Measurements from ENCODE around the gene DNAH1. TPM values are rescaled to one million over a fixed set of nuclear protein-coding genes. Genes with fewer than 3 reads are reported as not detected.

Gene DNAH1
- total RNA-seq, 1 donor from 2014 or later: 8.9 TPM

GRCh38 chr3:52367891-52368880, 52.1 kb downstream of the DNAH1 start:
- Mint-ChIP-seq H3K4me3 (ENCODE audit: unreplicated experiment) (no peak overlapping the region), H3K9me3 (ENCODE audit: unreplicated experiment) (peaks cover 2% of the 10 kb centered on the region), H3K36me3 (ENCODE audit: unreplicated experiment) (peaks cover 6% of the 10 kb centered on the region)

GRCh38 chr3:52370531-52370930, 54.4 kb downstream of the DNAH1 start:
- no peaks in the 10 kb centered on the region for H3K36me3 Mint-ChIP-seq (ENCODE audit: unreplicated experiment)
- no peak for TF ChIP-seq CTCF (IDR thresholded peaks at IDR 0.05; ENCODE audit: partially characterized antibody, unreplicated experiment)
- H3K9me3 Mint-ChIP-seq (ENCODE audit: unreplicated experiment): no peaks in the 10 kb centered on the region
- H3K27me3 Mint-ChIP-seq (ENCODE audit: unreplicated experiment): peaks cover 6% of the 10 kb centered on the region
- H3K4me3 Mint-ChIP-seq (ENCODE audit: unreplicated experiment): no peak overlapping the region
- DNase-seq: no peak
- H3K27ac Mint-ChIP-seq (ENCODE audit: unreplicated experiment): no peak overlapping the region
- peaks cover 4% of the 10 kb centered on the region for H3K4me1 Mint-ChIP-seq (ENCODE audit: low read depth, unreplicated experiment)

More at GRCh38 chr3:52367891-52368880, 52.1 kb downstream of the DNAH1 start:
- Mint-ChIP-seq H3K27ac (ENCODE audit: unreplicated experiment) (no peak overlapping the region), H3K27me3 (ENCODE audit: unreplicated experiment) (peaks cover 9% of the 10 kb centered on the region), H3K4me1 (ENCODE audit: low read depth, unreplicated experiment) (no peaks in the 10 kb centered on the region)
- no peak for TF ChIP-seq CTCF (IDR thresholded peaks at IDR 0.05; ENCODE audit: partially characterized antibody, unreplicated experiment)
- DNase-seq: no peak

DNA sequence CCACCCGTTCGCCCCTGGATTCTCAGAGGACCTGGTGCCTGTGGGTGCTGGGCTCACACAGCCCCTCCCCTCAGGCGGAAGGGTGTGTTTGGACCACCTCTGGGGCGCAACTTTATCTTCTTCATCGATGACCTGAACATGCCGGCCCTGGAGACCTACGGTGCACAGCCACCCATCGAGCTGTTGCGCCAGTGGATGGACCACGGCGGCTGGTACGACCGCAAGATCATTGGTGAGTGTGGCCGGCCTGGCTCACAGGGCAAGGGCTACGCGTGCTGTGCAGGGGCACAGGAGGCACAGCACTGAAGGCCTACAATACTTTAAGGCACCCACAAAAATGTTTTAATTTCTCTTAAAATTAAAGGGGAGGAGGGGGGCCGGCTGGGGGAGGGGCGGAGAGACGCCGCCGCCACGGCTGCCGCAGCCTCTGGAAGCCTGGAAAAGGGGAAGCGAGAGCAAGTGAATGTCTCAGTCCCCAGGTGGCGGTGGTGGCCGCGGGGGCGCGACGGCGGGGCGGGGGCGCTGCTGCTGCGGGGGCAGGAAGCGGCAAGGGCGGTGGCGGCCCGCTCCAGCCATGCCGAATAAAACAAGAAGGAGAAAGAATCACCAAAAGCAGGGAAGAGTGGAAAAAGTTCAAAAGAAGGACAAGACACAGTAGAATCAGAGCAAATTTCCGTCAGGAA, 56.8 kb downstream of the DNAH1 start:
- Mint-ChIP-seq H3K9me3 (ENCODE audit: unreplicated experiment) (no peaks in the 10 kb centered on the region), H3K27ac (ENCODE audit: unreplicated experiment) (no peak overlapping the region), H3K4me3 (ENCODE audit: unreplicated experiment) (peak overlapping the region; percentile 59), H3K27me3 (ENCODE audit: unreplicated experiment) (peaks cover 6% of the 10 kb centered on the region), H3K36me3 (ENCODE audit: unreplicated experiment) (no peaks in the 10 kb centered on the region), H3K4me1 (ENCODE audit: low read depth, unreplicated experiment) (peaks cover 4% of the 10 kb centered on the region)
- peak; percentile 52 for DNase-seq
- no peak for TF ChIP-seq CTCF (IDR thresholded peaks at IDR 0.05; ENCODE audit: partially characterized antibody, unreplicated experiment)

DNA sequence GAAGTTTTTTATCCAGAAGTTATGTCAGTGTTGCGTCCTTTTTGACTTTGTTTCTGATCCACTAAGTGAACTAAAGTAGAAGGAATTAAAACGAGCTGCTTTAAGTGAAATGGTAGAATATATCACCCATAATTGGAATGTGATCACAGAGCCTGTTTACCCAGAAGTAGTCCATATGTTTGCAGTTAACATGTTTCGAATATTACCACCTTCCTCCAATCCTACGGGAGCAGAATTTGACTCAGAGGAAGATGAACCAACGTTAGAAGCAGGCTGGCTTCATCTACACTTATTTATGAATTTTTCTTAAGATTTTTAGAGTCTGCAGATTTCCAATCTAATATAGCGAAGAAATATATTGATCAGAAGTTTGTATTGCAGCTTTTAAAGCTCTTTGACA, 57.6 kb downstream of the DNAH1 start:
- Mint-ChIP-seq H3K36me3 (ENCODE audit: unreplicated experiment) (no peaks in the 10 kb centered on the region), H3K9me3 (ENCODE audit: unreplicated experiment) (no peaks in the 10 kb centered on the region), H3K27me3 (ENCODE audit: unreplicated experiment) (peaks cover 6% of the 10 kb centered on the region), H3K4me3 (ENCODE audit: unreplicated experiment) (peak overlapping the region; percentile 59), H3K27ac (ENCODE audit: unreplicated experiment) (no peak overlapping the region), H3K4me1 (ENCODE audit: low read depth, unreplicated experiment) (peaks cover 4% of the 10 kb centered on the region)
- TF ChIP-seq CTCF (IDR thresholded peaks at IDR 0.05; ENCODE audit: partially characterized antibody, unreplicated experiment): no peak
- no peak for DNase-seq

Measured in glutamatergic neuron (in vitro differentiated cells).